Measurements from ENCODE around the gene ACKR1.

GRCh38 chr1:159190441-159190840 lies 14.2 kb upstream of the ACKR1 start:
- TF ChIP-seq CTCF (IDR thresholded peaks at IDR 0.05; ENCODE audit: low read depth, low read length, poor library complexity, severe bottlenecking): no peak
- TF ChIP-seq EZH2phosphoT487 (IDR thresholded peaks at IDR 0.05; ENCODE audit: borderline replicate concordance, low read length): no peak
